Stimulated activated CD4-positive, alpha-beta T cell treated with anti-CD3 and anti-CD28 coated beads, TNF-alpha, amount 100 ng/mL, for 48 hours (primary cell): ENCODE data around the gene NRDE2.
A peak's percentile ranks its signal among the peaks of the same experiment; 100 is the strongest.
"Not testable (repeated sequence)": the region's sequence is repeated elsewhere in the genome, so short reads cannot be mapped to it uniquely, and the experiment has no call there.

ENCODE experiments used
- DNase-seq, 3 donors: peaks; one replicate each; pipeline ENCODE4 v3.0.0-alpha.2; 2020; ENCODE audit warnings: low read depth in 3 of 3

Gene NRDE2

DNA sequence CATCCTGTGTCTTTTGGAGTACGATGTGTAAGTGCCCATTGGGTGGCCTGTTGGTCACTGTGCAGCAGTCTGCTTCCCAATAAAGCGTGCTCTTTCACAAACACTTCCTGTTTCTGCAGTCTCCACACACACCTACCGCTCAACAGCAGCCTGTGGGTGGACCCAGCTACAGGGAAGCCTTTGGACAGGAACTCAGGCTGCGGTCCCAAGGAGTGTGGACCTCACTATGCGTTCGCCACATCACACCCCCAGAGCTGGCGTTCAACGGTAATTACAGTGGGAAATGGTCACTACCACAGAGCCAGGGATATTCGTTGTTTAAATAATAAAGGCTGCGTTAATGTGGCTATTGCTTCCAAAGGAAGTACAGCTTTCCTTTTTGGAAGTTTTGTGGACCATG is 59.2 kb downstream of the NRDE2 start:
- DNase-seq, result no peak

DNA sequence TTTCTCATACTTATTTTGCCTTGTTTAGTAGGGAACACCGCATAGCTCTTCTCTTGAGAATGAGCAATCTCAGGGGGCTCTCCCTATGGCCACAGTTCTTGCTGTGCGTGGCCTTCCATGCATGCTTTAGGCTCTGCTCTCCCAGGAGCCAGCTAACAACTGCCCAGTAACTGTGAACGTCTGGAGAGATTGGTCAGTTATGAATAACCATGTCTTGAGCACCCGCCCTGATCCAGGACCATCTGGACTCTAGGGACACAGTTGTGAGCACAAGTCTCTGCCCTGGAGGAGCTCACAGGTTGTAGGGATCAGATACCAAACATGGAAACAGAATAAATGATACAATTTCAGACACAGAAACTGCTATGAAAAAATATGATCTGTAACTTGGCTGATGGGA is 63.3 kb downstream of the NRDE2 start:
- DNase-seq, result no peak

DNA sequence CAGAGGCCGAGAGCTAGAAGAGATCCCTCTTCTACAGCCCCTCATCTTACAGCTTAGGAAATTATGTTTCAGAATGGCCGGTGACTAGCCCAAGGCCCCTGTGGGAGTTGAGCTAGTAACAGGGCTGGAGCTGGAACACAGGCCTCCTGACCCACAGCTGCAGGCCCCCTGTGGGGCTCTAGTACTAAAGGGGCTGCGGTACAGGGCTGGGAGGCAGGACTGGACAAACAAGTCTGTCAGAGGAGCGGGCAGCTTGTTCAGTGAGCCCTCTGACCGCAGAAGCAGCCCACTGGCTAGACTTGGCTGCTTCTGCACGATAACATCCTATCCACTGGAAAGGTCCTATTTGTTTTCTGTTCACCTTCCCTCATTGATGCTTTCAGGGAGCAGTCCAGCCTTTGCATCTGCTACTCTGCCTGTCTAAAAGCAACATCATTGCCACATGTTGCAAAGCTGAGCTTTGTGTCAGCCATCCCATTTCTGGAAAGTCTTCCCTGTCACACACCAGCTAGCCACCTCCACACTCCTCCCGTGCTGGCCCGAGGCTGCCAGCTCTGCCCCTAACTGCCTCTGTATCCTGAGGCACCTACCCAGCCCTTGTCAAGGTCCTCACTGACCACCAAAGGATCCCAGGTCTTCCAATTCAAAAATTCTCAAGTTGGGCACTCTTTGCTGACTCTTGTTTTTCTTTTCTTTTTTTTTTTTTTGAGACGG is 65.1 kb downstream of the NRDE2 start:
- no peak for DNase-seq

DNA sequence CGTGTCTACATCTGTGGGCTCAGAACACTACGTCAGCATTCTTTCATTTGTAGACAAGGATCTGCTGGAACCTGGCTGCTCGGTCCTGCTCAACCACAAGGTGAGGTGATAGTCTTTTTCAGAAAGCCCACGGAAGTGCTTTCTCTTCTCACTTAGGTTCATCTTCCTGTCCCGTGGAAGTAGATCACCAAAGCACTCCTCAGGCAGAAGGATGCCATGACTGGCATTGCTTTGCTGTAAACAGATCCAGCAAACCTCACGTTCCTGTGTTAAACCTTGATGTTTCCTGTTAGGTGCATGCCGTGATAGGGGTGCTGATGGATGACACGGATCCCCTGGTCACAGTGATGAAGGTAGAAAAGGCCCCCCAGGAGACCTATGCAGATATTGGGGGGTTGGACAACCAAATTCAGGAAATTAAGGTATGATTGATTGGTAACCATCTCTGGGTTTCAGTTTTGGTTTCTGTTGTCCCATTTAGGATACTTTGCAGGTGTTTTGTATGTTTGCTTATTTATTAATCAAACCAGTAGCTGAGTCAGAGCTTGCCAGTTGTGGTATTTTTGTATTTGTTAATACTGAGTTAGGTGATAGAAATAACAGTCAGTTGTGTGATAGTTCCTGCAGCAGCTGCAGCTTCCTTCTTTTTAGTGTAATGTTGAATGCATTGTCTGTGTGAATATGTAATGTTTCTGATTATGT is 67.8 kb downstream of the NRDE2 start:
- no peak for DNase-seq

DNA sequence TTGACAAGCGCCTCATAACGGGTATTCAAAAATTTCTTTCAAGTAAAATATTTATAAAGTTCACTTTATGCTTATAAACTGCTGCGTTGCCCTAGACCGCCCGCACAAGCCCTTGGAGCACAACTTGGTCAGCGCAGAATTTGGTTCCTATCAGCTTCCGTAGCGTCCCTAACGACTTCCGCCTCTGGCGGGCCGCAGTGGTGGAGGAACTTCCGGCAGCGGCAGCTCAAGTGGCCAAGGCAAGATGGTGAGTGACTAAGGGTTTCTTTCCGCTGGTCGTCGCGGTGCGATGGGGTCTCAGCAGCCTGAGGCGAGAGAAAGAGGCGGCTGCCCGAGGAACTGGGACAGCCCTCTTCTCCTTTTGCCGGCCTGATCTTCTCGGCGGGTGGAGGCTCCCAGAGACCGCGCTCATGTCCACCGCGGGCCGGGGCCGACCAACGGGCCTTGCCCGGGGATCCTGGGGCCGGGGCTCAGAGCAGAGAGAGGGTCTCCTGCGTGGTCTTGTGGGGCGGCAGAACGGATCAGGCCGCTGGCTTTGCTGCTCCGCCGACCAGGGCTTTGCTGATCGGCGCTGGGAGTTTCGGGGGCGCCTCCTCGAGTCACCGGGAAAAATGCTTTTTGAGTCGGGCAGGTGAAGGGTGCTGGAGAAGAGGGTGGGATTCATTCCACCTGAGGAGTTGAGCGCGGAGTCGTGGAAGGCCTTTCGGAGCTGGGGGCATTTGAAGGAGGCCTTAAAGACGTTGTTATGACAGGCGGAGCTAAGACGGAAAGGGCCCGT is 75.2 kb downstream of the NRDE2 start, which contains the start of gene PSMC1:
TSS of gene PSMC1 (plus strand) at position 200 of the 778 bp plus-strand sequence. CDS start at position 245, 45 bp downstream.
- DNase-seq, result peak; percentile 81 to 87 (median 85)

DNA sequence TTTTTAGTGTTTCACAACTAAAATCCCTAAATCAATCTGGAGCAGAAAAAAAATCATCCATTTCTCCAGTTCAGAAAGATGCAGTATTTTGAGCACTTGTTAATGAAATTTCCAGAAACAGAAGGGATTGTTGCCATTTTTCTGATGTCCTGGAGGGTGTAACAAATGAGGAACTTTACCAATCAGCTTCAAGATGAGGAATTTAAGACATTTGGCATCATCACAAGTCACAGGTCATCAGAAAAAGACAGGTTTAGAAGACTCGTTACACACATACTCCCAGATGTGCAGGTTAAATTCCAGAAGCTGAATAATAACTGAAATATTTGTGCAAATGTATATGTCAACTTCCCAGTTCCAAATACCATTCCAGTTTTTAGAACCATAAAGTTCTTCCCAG is 75.9 kb downstream of the NRDE2 start:
- no peak for DNase-seq

DNA sequence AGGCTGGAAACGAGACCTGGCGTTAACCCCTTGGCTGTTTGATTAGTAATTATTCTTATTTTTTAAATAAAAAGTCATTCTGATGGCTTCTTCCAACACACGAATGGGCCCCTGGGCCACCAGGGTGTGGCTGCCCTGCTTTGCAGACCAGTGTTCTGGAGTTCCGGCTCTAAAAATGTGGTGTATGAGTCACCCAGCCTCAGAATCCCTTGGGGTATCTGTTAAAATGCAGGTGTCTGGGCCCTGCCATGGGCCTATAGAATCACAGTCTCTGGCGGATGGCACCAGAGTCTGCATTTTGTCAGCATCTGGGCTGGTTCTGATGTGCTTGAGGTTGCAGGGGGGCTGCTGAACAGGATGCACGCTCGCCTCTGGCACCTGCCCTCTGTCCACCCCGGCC is 77.9 kb downstream of the NRDE2 start:
- no peak for DNase-seq

DNA sequence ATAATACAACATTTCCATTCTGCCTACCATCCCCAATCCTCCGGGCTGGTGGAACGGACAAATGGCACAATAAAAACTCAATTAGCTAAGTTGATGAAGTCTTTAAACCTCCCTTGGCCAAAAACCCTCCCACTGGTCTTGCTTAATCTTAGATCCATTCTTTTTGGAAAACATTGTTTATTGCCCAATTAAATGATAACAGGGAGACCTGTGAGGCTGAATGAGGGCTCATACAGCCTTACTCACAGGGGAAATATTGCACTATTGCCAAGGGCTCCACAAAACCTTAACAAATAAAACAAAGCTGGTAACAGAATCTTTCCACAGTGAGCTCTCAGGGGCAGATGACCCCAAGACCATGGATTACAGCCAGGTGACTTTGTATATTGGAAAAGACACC is 83.1 kb downstream of the NRDE2 start:
- no peak for DNase-seq

DNA sequence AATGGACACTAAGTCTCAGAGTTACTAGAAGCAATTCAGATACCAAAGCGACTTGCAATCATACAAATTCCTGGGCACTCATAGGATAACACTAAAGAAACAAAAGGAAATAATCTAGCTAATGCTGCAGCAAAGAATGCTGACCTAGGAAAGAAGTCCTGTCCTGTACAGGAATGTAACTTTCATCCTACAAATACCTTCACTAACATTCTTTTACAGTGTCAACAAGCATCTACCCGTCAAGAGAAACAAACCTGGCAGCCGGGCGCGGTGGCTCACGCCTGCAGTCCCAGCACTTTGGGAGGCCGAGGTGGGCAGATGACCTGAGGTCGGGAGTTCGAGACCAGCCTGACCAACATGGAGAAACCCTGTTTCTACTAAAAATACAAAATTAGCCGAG is 84.3 kb downstream of the NRDE2 start:
- not testable (repeated sequence) for DNase-seq

DNA sequence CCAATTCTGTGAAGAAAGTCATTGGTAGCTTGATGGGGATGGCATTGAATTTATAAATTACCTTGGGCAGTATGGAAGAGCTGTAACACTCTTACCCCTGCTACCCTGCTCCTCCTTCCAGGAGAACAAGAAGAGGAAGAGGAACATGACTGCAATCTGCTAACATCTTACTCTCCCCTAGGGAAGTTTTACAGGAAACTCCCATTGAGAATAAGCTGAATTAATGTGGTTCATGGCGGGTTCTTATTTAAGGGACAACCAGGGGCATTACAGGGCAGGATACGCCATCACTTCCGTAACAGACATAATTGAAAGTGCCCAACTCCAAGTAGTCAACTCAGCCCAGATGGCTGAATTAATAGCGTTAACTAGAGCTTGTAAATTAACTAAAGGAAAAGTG is 84.8 kb downstream of the NRDE2 start:
- no peak for DNase-seq

DNA sequence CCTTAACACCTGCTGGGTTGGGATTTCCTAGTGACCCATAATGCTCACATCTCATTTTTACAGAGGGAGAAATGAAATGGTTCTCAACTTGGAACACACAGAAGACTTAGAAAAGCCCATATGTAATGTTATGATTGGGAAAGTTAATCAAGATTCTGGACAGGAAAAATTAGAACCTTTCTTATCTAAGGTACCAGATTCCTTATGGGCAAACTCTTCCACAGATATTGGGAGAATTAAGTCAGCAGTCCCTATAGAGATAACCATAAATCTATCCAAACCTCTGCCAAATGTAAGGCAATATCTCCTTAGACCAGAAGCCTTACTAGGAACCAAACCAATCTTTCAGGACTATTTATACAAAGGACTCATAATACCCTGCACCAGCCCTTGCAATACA is 89.3 kb downstream of the NRDE2 start:
- no peak for DNase-seq

DNA sequence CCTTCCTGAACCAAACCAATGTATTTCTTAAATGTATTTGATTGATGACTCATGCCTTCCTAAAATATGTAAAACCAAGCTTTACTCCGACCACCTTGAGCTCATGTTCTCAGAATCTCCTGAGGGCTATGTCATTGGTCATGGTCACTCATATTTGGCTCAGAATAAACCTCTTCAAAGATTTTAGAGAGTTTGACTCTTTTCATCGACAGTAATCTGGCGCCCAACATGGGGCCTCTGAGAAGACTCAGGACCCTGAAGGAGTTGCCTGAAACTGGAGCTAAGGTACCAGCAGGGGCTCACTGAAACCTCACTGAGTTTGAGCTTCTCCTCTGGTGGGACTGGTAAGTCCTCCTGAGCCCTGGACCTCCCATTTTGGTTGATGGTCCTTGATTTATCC is 92.6 kb downstream of the NRDE2 start:
- no peak for DNase-seq

DNA sequence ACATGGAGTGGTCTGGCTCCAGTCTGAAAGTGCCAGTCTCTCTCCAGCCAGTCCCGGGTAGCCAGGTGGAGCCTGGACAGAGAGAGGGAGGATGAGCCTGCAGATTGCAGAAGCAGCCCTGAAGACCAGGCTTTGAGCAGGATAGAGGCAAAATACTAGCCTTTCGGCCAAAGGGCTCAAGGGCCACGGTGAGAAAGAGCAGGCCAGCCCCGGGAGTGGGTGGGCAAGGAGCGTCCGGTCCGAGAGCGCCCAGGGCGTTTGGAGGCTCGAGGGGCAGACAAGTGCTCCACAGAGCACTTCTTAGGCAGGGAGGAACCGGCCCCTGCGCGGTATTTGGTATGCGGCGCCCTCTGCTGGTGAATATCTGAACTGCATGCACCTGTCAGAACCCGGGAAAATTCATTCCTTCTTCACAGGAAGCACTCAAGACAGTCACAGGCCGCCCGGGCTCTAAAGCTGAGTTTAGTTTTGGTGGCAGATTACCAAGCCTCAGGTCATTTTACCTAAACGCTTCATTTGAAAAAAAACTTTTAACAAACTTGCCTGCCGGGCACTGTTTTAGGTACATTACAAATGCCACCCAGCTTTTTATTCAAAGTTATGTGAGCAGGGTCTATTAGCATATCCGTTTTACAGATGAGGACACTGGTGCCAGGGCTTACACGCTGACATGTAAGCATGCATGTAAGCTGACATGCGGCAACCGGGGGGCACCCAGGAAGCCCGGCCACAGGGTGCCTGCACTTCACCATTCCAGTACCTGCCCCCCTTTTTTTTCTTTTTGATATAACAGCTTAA is 96.4 kb downstream of the NRDE2 start:
- peak; percentile 40 to 64 (median 58) for DNase-seq

DNA sequence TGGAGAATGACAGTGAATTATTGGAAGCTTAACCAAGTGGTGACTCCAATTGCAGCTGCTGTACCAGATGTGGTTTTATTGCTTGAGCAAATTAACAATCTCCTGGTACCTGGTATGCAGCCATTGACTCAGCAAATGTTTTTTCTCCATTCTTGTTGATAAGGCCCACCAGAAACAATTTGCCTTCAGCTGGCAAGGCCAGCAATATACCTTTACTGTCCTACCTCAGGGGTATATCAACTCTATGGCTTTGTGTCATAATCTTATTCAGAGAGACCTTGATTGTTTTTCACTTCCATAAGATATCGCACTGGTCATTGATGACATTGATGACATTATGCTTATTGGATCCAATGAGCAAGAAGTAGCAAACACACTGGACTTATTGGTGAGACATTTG is 101.8 kb downstream of the NRDE2 start:
- DNase-seq, result not testable (repeated sequence)

DNA sequence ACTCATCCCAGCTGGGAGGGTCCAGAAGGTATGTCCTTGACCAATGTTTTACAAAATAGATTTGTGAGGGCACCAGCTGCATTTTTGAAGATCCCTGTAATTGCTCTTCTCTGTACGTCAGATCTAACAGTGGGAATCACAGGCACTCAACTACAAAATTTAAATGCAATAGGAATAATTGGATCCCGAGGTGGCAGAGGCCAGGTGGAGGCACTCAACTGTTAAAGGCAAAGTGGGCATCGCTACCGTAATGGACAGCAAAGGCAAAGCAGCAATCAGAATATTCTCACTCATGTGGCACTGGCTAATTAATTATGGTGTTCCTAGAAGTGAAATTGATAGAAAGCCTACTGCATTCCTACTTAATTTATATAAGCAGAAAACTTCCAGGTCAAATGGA is 103.3 kb downstream of the NRDE2 start:
- no peak for DNase-seq
